GM18520 (cell line): ENCODE measurements around the gene FOXP4.

Experiments used
- ATAC-seq: cut with Tn5 transposase; IDR thresholded peaks from one replicate; pipeline ENCODE4 v1.9.1; 2021; ENCODE audit not compliant: unreplicated experiment

FOXP4 gene

GRCh38 chr6:41641352-41641925 is 95.3 kb downstream of the FOXP4 start:
- ATAC-seq, result no peak

- ATAC-seq, result no peak
These were observed 96.1 kb downstream of the FOXP4 start for GRCh38 chr6:41642090-41642959.

- no peak for ATAC-seq
These were observed 97.0 kb downstream of the FOXP4 start for GRCh38 chr6:41642960-41643898.

GRCh38 chr6:41643899-41644269 is 97.7 kb downstream of the FOXP4 start:
- no peak for ATAC-seq

GRCh38 chr6:41644297-41644879 is 98.2 kb downstream of the FOXP4 start:
- no peak for ATAC-seq

GRCh38 chr6:41645007-41645618 is 98.9 kb downstream of the FOXP4 start:
- no peak for ATAC-seq

- no peak for ATAC-seq
These were observed 100.0 kb downstream of the FOXP4 start for GRCh38 chr6:41646026-41646795.

GRCh38 chr6:41647061-41647511 is 100.9 kb downstream of the FOXP4 start:
- ATAC-seq, result no peak

- no peak for ATAC-seq
These were observed 101.9 kb downstream of the FOXP4 start for GRCh38 chr6:41648070-41648585.

- ATAC-seq, result no peak
These were observed 102.7 kb downstream of the FOXP4 start for GRCh38 chr6:41648921-41649320.

GRCh38 chr6:41649596-41649995 is 103.4 kb downstream of the FOXP4 start:
- no peak for ATAC-seq

- ATAC-seq, result no peak
These were observed 103.9 kb downstream of the FOXP4 start for GRCh38 chr6:41650120-41650519.

- ATAC-seq, result no peak
These were observed 105.2 kb downstream of the FOXP4 start for GRCh38 chr6:41651246-41651961.
